ENCODE data around the gene ZNF576.

- TF ChIP-seq CTCF (conservative IDR thresholded peaks at IDR 0.05; ENCODE audit: low read depth, low read length): no peak
- no peak for TF ChIP-seq USF2 (IDR thresholded peaks at IDR 0.05; ENCODE audit: low read depth, low read length)
- TF ChIP-seq SMC3 (IDR thresholded peaks at IDR 0.05; ENCODE audit: low read depth, low read length): no peak
- no peak for TF ChIP-seq CEBPB (IDR thresholded peaks at IDR 0.05; ENCODE audit: low read depth, low read length)
- no peak for TF ChIP-seq FOS (IDR thresholded peaks at IDR 0.05; ENCODE audit: low read depth, low read length)
Observed at GRCh38 chr19:43616306-43616705, 19.9 kb downstream of the ZNF576 start.

Data from IMR-90 (cell line).